Measurements from ENCODE around the gene EPB41L1.

GRCh38 chr20:36130390-36130789 lies 24.1 kb upstream of the EPB41L1 start:
- TF ChIP-seq CTCF (IDR thresholded peaks at IDR 0.05 in 8 of 11, conservative IDR thresholded peaks at IDR 0.05 in 3 of 11): no peak
- TF ChIP-seq POLR2A (IDR thresholded peaks at IDR 0.05): no peak

Measured in spleen (tissue), 7 donors.